Measurements from ENCODE around the gene MFSD6.

MFSD6 gene

DNA sequence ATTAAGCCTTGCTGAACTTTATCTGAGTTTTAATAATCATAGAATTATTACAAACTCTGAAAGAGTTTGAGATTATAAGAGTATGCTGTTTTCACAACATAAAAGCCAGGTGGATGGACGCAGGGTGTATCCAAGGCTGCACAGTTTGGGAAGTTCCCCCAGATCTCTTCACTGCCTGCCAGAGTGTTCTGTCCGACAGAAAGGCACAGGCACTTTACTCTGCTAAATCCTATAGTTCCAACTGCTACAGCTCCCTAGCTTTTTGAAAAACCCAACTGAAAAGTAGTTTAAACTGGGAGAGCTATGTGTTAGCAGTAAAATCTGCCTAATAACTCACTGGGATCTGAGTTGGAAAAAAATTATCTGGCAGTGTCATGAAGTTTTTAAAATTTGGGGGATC, 38.0 kb downstream of the MFSD6 start:
- Histone ChIP-seq H3K4me1 (ENCODE audit: control insufficient read depth in 1 of 2, insufficient read depth in 1 of 2, low read depth in 1 of 2, low read length in 1 of 2) (no peaks in the 10 kb centered on the region), H3K9me3 (no peaks in the 10 kb centered on the region), H3K4me3 (ENCODE audit: low read depth in 1 of 2, low read length in 1 of 2) (no peak overlapping the region), H3K27ac (no peak overlapping the region), H3K36me3 (no peaks in the 10 kb centered on the region), H3K27me3 (no peaks in the 10 kb centered on the region)
- TF ChIP-seq, protein P1, sequence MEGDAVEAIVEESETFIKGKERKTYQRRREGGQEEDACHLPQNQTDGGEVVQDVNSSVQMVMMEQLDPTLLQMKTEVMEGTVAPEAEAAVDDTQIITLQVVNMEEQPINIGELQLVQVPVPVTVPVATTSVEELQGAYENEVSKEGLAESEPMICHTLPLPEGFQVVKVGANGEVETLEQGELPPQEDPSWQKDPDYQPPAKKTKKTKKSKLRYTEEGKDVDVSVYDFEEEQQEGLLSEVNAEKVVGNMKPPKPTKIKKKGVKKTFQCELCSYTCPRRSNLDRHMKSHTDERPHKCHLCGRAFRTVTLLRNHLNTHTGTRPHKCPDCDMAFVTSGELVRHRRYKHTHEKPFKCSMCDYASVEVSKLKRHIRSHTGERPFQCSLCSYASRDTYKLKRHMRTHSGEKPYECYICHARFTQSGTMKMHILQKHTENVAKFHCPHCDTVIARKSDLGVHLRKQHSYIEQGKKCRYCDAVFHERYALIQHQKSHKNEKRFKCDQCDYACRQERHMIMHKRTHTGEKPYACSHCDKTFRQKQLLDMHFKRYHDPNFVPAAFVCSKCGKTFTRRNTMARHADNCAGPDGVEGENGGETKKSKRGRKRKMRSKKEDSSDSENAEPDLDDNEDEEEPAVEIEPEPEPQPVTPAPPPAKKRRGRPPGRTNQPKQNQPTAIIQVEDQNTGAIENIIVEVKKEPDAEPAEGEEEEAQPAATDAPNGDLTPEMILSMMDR (IDR thresholded peaks at IDR 0.05) = no peak

DNA sequence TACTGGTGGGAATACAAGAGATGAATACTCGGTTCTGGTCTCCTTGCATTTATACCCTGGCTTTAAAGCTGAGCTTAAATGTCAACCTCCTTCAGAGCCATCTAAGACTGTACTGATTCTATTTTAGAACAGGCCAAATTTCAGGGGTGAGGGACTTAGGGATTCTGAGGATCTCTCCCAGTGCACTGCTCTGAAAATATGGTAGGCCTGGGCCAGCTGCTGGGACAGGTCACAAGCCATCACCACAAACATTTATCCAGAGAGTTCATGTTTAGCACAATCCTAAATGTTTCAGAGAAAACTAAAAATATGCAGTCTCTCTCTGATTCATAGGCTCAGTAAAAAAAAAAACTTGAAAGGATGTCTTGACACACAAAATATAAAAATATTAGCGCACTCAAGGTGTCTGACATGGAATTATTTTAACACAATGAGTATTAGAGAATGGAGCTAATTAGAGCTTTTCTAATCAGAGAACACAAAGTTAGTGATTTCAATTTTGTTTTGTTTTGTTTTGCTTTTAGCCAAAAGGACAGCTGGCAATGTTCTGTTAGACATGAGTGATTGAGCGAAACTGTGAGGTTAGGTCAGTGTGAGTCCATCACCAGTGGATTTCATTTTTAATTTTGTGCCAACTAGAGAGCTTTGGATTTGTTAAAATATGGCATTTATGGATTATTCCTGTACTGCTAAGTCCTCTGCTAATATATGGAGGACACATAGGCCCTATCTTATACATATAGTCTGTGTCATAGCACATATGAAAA, 38.8 kb downstream of the MFSD6 start:
- TF ChIP-seq, protein P1 (IDR thresholded peaks at IDR 0.05) = no peak
- Histone ChIP-seq H3K4me3 (ENCODE audit: low read depth in 1 of 2, low read length in 1 of 2) (no peak overlapping the region), H3K27ac (no peak overlapping the region), H3K9me3 (no peaks in the 10 kb centered on the region), H3K27me3 (no peaks in the 10 kb centered on the region), H3K36me3 (no peaks in the 10 kb centered on the region), H3K4me1 (ENCODE audit: control insufficient read depth in 1 of 2, insufficient read depth in 1 of 2, low read depth in 1 of 2, low read length in 1 of 2) (no peaks in the 10 kb centered on the region)

DNA sequence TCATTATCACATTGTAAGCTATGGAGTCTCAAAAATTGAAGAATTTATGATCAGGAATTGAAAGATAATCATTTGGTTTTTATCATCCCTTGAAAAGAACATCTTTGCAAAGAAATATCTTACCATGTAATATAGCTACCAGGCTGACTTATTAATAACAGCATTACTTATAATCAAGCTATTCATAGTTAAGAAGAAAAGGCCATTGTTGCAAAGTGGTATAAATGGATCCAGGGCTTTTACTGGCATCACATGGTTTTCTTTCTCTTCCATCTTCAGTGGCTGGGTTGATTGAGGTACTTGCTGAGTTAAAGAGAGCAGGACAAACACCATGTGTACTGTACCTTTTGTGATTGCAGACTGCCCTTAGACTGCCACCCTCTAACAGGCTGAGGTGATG, 39.6 kb downstream of the MFSD6 start:
- Histone ChIP-seq H3K27me3 (no peaks in the 10 kb centered on the region), H3K4me3 (ENCODE audit: low read depth in 1 of 2, low read length in 1 of 2) (no peak overlapping the region), H3K27ac (no peak overlapping the region), H3K36me3 (no peaks in the 10 kb centered on the region), H3K4me1 (ENCODE audit: control insufficient read depth in 1 of 2, insufficient read depth in 1 of 2, low read depth in 1 of 2, low read length in 1 of 2) (no peaks in the 10 kb centered on the region), H3K9me3 (no peaks in the 10 kb centered on the region)
- TF ChIP-seq, protein P1 (IDR thresholded peaks at IDR 0.05) = no peak

DNA sequence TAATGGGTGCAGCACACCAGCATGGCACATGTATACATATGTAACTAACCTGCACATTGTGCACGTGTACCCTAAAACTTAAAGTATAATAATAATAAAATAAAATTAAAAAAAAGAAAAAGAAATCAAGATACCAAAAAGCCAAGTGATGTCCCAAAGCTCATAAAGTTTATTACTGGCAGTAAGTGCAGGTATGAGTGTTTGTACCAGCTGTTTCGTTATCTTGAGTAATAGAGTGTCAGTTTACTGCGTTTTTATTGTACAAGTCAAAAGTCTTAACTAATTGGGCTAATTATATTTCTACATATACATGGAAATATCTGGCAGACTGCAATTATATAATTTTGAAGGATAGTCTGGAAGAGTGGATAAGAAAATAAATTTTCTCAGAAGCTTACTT, 41.8 kb downstream of the MFSD6 start:
- H3K4me3 ChIP-seq (ENCODE audit: low read depth in 1 of 2, low read length in 1 of 2) = no peak overlapping the region
- H3K36me3 ChIP-seq = no peaks in the 10 kb centered on the region
- no peak overlapping the region for H3K27ac ChIP-seq
- no peaks in the 10 kb centered on the region for H3K4me1 ChIP-seq (ENCODE audit: control insufficient read depth in 1 of 2, insufficient read depth in 1 of 2, low read depth in 1 of 2, low read length in 1 of 2)
- no peaks in the 10 kb centered on the region for H3K9me3 ChIP-seq
- no peaks in the 10 kb centered on the region for H3K27me3 ChIP-seq
- TF ChIP-seq, protein P1 (IDR thresholded peaks at IDR 0.05) = no peak

DNA sequence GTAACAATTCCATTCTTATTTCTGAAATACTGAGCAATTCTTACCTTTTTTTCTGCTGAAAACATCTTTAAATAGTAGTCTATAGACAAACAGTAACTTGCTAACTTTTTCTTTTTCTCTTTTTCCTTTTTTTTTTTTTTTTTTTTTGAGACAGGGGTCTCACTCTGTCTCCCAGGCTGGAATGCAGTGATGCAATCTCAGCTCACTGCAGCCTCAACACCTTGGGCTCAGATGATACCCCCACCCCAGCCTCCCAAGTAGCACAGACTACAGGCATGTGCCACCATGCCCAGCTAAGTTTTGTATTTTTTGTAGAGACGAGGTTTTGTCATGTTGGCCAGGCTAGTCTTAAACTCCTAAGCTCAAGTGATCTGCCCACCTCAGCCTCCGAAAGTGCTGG, 42.2 kb downstream of the MFSD6 start:
- TF ChIP-seq, protein P1 (IDR thresholded peaks at IDR 0.05) = no peak
- Histone ChIP-seq H3K27me3 (no peaks in the 10 kb centered on the region), H3K4me1 (ENCODE audit: control insufficient read depth in 1 of 2, insufficient read depth in 1 of 2, low read depth in 1 of 2, low read length in 1 of 2) (no peaks in the 10 kb centered on the region), H3K36me3 (no peaks in the 10 kb centered on the region), H3K4me3 (ENCODE audit: low read depth in 1 of 2, low read length in 1 of 2) (no peak overlapping the region), H3K27ac (no peak overlapping the region), H3K9me3 (no peaks in the 10 kb centered on the region)

Data from neutrophil (primary cell).